Calu3 (cell line): ENCODE measurements around the gene KDM3A. TPM values are rescaled to one million over a fixed set of nuclear protein-coding genes. Genes with fewer than 3 reads are reported as not detected.

ENCODE experiments used
- BruUV-seq: library from RNA; stranded (reverse); fragments of 400-500 nt; replicated peaks from 2 replicates; lab custom pipeline; 2021; lab: Mats Ljungman, UMichigan
- CTCF ChIA-PET: fragments of 300-600 bp; sonication (Branson Sonifier 250); formaldehyde crosslinking; loops from one replicate; lab custom pipeline; 2022; ENCODE audit warnings: antibody characterized with exemption; lab: Charles Lee
- DNase-seq: peaks from one replicate; pipeline ENCODE4 v3.0.0; 2022
- H3K27ac Mint-ChIP-seq: one replicate; pipeline ENCODE4 v1.8.0; 2022; ENCODE audit warnings: mixed read lengths; ENCODE audit not compliant: unreplicated experiment
- H3K27me3 Mint-ChIP-seq: one replicate; pipeline ENCODE4 v1.8.0; 2022; ENCODE audit warnings: mixed read lengths; ENCODE audit not compliant: unreplicated experiment
- H3K36me3 Mint-ChIP-seq: one replicate; pipeline ENCODE4 v1.8.0; 2022; ENCODE audit warnings: mild to moderate bottlenecking, moderate library complexity, mixed read lengths; ENCODE audit not compliant: insufficient read depth, unreplicated experiment
- H3K4me1 Mint-ChIP-seq: one replicate; pipeline ENCODE4 v1.8.0; 2022; ENCODE audit warnings: mild to moderate bottlenecking, low read depth, mixed read lengths; ENCODE audit not compliant: unreplicated experiment
- H3K4me3 Mint-ChIP-seq: one replicate; pipeline ENCODE4 v1.8.0; 2022; ENCODE audit warnings: mild to moderate bottlenecking, low read depth, moderate library complexity, mixed read lengths; ENCODE audit not compliant: unreplicated experiment
- H3K9me3 Mint-ChIP-seq: one replicate; pipeline ENCODE4 v1.8.0; 2022; ENCODE audit warnings: low read depth, mixed read lengths; ENCODE audit not compliant: unreplicated experiment
- CTCF ChIP-seq: fragments of 200-600 bp; IDR thresholded peaks from one replicate; pipeline ENCODE4 v1.8.0; 2022; ENCODE audit warnings: antibody characterized with exemption; ENCODE audit not compliant: unreplicated experiment
- intact Hi-C: fragments of 100-400 bp; cut with micrococcal nuclease; formaldehyde crosslinking; loops from one replicate; pipeline ENCODE4 v1.10.0; 2022; ENCODE audit not compliant: unreplicated experiment
- total RNA-seq: library from RNA; stranded (reverse); gene quantifications from 2 replicates; pipeline ENCODE4 v1.2.3, GENCODE V29; 2022

KDM3A gene
- total RNA-seq, 1 experiment from 2014 or later = 37.8 TPM

DNA sequence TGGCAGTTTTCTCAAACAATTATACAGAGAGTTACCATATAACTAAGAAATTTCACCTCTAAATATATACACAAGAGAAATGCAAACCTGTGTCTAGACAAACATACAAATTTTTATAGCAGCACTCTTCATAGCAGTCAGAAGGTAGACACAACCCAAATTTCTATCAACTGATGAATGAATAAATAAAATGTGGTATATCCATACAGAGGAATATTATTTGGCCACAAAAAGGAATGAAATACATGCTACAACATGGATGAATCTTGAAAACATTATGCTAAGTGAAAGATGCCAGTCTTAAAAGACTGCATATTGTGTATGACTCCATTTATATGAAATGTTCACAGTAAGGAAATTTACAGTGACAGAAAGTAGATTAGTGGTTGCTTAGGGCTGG is 30.6 kb upstream of the KDM3A start:
- Mint-ChIP-seq H3K4me1 (no peaks in the 10 kb centered on the region), H3K27ac (no peak overlapping the region), H3K36me3 (no peaks in the 10 kb centered on the region), H3K9me3 (no peaks in the 10 kb centered on the region), H3K27me3 (peaks cover 29% of the 10 kb centered on the region), H3K4me3 (no peak overlapping the region)
- no peak for DNase-seq
- intact Hi-C loops = no loop called here
- no TSS peak for BruUV-seq
- TF ChIP-seq CTCF = no peak
- CTCF ChIA-PET = no interaction called here

DNA sequence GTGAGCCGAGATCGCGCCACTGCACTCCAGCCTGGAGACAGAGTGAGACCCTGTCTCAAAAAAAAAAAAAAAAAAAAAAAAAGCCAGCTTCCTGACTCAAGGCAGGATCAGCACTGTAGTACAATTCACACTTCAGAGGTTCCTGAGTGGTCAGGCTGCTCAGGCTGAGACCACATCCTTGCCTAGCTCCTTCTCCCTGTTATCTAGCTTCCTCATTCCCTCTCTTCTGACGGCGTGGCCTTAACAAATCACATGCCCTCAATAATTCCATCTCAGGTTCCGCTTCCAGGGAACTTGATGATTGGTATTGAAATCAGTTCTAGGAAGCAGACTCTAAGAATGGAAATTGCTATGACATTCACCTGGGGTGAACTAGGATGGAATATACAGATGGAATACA is 29.8 kb upstream of the KDM3A start:
- no peak for TF ChIP-seq CTCF
- intact Hi-C loops = no loop called here
- Mint-ChIP-seq H3K27ac (no peak overlapping the region), H3K4me1 (no peaks in the 10 kb centered on the region), H3K9me3 (no peaks in the 10 kb centered on the region), H3K27me3 (peaks cover 29% of the 10 kb centered on the region), H3K36me3 (no peaks in the 10 kb centered on the region), H3K4me3 (no peak overlapping the region)
- no TSS peak for BruUV-seq
- DNase-seq = no peak
- CTCF ChIA-PET = no interaction called here

- Mint-ChIP-seq H3K27ac (no peak overlapping the region), H3K27me3 (peaks cover 29% of the 10 kb centered on the region), H3K36me3 (no peaks in the 10 kb centered on the region), H3K4me1 (no peaks in the 10 kb centered on the region), H3K4me3 (no peak overlapping the region), H3K9me3 (no peaks in the 10 kb centered on the region)
- no peak for TF ChIP-seq CTCF
- intact Hi-C loops = no loop called here
- CTCF ChIA-PET = no interaction called here
- no TSS peak for BruUV-seq
- DNase-seq = no peak
Measured at GRCh38 chr2:86412007-86412406, 29.2 kb upstream of the KDM3A start.

- no peak for DNase-seq
- no peak for TF ChIP-seq CTCF
- Mint-ChIP-seq H3K36me3 (no peaks in the 10 kb centered on the region), H3K27me3 (peaks cover 29% of the 10 kb centered on the region), H3K9me3 (no peaks in the 10 kb centered on the region), H3K4me1 (no peaks in the 10 kb centered on the region), H3K27ac (no peak overlapping the region), H3K4me3 (no peak overlapping the region)
- CTCF ChIA-PET = no interaction called here
- intact Hi-C loops = no loop called here
- BruUV-seq = no TSS peak
Measured at GRCh38 chr2:86413296-86414094, 27.7 kb upstream of the KDM3A start.
